MM.1S (cell line): Measurements from ENCODE around the gene CHMP6.

Experiments used
- DNase-seq: peaks from one replicate; pipeline ENCODE4 v3.0.0-alpha.2; 2015
- H2AFZ ChIP-seq: fragments of 300-600 bp; sonication (generic); 2 replicates; pipeline ENCODE4 v1.6.0; 2016; ENCODE audit warnings: antibody characterized with exemption, low read length
- H3F3A ChIP-seq: fragments of 300-600 bp; sonication (generic); 2 replicates; pipeline ENCODE4 v1.6.1; 2016; ENCODE audit warnings: mild to moderate bottlenecking, antibody characterized with exemption, low read length, moderate library complexity, mixed read lengths; ENCODE audit not compliant: insufficient read depth
- H3K27ac ChIP-seq: fragments of 300-600 bp; sonication (generic); 2 replicates; pipeline ENCODE4 v1.5.1; 2016; ENCODE audit warnings: mild to moderate bottlenecking, low read length
- H3K27me3 ChIP-seq: fragments of 300-600 bp; sonication (generic); replicated peaks from 2 replicates; pipeline ENCODE4 v1.6.0; 2016; ENCODE audit warnings: low read length; ENCODE audit not compliant: insufficient read depth
- H3K36me3 ChIP-seq: fragments of 300-600 bp; sonication (generic); replicated peaks from 2 replicates; pipeline ENCODE4 v1.6.1; 2016; ENCODE audit warnings: mild to moderate bottlenecking, low read length, mixed read lengths; ENCODE audit not compliant: insufficient read depth
- H3K4me1 ChIP-seq: fragments of 300-600 bp; sonication (generic); 2 replicates; pipeline ENCODE4 v1.6.1; 2016; ENCODE audit warnings: low read length, mixed read lengths
- H3K4me2 ChIP-seq: fragments of 300-600 bp; sonication (generic); 2 replicates; pipeline ENCODE4 v1.6.0; 2016; ENCODE audit warnings: low read depth, low read length
- H3K4me3 ChIP-seq: fragments of 300-600 bp; sonication (generic); 2 replicates; pipeline ENCODE4 v1.5.1; 2016; ENCODE audit warnings: low read length, mixed read lengths
- H3K79me2 ChIP-seq: fragments of 300-600 bp; sonication (generic); 2 replicates; pipeline ENCODE4 v1.6.1; 2016; ENCODE audit warnings: mixed run types, low read length, mixed read lengths
- H3K9ac ChIP-seq: fragments of 300-600 bp; sonication (generic); 2 replicates; pipeline ENCODE4 v1.6.1; 2016; ENCODE audit warnings: low read length, mixed read lengths
- H3K9me2 ChIP-seq: fragments of 300-600 bp; sonication (generic); replicated peaks from 2 replicates; pipeline ENCODE4 v1.6.1; 2016; ENCODE audit warnings: mild to moderate bottlenecking, low read length, mixed read lengths; ENCODE audit not compliant: insufficient read depth
- H3K9me3 ChIP-seq: fragments of 300-600 bp; sonication (generic); replicated peaks from 2 replicates; pipeline ENCODE4 v1.6.1; 2016; ENCODE audit warnings: mild to moderate bottlenecking, low read length, mixed read lengths; ENCODE audit not compliant: insufficient read depth
- H4K20me1 ChIP-seq: fragments of 300-600 bp; sonication (generic); 2 replicates; pipeline ENCODE4 v1.6.1; 2016; ENCODE audit warnings: mild to moderate bottlenecking, low read length, moderate library complexity, mixed read lengths; ENCODE audit not compliant: insufficient read depth
- EZH2 ChIP-seq: fragments of 300-600 bp; sonication (generic); optimal IDR thresholded peaks from 2 replicates; pipeline ENCODE3; 2017; ENCODE audit warnings: low read depth, mild to moderate bottlenecking, antibody characterized with exemption, low read length, mixed read lengths
- EZH2phosphoT487 ChIP-seq: fragments of 300-600 bp; sonication (generic); IDR thresholded peaks from 2 replicates; pipeline ENCODE4 v1.6.1; 2018; ENCODE audit warnings: antibody characterized with exemption, low read length
- TF ChIP-seq, protein P1 (sequence below): fragments of 300-600 bp; sonication (generic); IDR thresholded peaks from 2 replicates; pipeline ENCODE4 v1.5.1; 2016; ENCODE audit warnings: antibody characterized with exemption, low read length, mixed read lengths

Gene CHMP6

DNA sequence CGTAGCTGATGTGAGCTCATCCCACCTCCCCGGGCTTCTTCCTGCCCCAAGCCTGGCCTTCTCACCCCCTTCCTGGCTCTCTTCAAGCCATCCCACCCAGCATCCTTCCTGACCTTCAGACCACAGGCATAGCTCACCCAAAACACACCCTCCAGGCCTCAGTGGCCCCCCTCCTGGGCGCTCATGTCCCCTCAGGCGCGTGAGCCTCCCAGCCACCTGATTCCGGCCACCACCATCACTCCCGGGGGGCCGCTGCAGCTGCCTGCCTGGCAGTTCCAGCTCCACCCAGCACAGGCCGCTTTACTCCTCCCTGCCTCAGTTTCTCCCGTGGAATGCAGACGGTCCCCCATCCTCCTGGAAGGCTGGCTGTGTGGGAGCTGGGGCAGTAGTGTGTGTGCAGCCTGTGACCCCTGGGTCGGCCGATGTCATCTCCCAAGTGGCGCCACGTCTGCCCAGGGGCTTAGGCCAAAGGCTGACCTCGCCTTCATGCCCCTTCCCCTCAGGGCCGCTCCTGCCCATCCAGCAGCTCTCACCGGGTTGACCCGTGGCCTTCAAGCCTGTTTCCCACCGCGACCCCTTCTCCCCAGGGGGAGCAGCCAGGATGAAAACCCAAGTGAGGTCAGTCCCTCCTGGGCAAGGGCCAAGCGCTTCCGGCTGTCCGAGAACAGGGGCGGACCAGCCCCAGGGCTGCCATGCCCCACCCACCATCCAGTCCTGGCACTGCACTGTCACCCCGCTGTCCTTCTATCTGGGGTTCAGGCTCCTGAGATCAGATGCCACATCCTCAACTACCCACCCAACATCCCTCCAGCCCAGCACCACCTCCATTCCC, 11.9 kb upstream of the CHMP6 start:
- DNase-seq: no peak
- Histone ChIP-seq H3K27ac (no peak overlapping the region), H4K20me1 (no peaks in the 10 kb centered on the region), H3K9me2 (no peaks in the 10 kb centered on the region), H3K4me3 (no peak overlapping the region), H3K36me3 (no peaks in the 10 kb centered on the region), H3K79me2 (no peaks in the 10 kb centered on the region), H3K4me2 (no peak overlapping the region), H2AFZ (no peak overlapping the region), H3K9me3 (no peaks in the 10 kb centered on the region), H3K9ac (no peak overlapping the region), H3K27me3 (peaks cover 40% of the 10 kb centered on the region), H3K4me1 (no peaks in the 10 kb centered on the region), H3F3A (no peaks in the 10 kb centered on the region)
- TF ChIP-seq EZH2 (no peak), EZH2phosphoT487 (no peak)
- TF ChIP-seq, protein P1, sequence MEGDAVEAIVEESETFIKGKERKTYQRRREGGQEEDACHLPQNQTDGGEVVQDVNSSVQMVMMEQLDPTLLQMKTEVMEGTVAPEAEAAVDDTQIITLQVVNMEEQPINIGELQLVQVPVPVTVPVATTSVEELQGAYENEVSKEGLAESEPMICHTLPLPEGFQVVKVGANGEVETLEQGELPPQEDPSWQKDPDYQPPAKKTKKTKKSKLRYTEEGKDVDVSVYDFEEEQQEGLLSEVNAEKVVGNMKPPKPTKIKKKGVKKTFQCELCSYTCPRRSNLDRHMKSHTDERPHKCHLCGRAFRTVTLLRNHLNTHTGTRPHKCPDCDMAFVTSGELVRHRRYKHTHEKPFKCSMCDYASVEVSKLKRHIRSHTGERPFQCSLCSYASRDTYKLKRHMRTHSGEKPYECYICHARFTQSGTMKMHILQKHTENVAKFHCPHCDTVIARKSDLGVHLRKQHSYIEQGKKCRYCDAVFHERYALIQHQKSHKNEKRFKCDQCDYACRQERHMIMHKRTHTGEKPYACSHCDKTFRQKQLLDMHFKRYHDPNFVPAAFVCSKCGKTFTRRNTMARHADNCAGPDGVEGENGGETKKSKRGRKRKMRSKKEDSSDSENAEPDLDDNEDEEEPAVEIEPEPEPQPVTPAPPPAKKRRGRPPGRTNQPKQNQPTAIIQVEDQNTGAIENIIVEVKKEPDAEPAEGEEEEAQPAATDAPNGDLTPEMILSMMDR: no peak

DNA sequence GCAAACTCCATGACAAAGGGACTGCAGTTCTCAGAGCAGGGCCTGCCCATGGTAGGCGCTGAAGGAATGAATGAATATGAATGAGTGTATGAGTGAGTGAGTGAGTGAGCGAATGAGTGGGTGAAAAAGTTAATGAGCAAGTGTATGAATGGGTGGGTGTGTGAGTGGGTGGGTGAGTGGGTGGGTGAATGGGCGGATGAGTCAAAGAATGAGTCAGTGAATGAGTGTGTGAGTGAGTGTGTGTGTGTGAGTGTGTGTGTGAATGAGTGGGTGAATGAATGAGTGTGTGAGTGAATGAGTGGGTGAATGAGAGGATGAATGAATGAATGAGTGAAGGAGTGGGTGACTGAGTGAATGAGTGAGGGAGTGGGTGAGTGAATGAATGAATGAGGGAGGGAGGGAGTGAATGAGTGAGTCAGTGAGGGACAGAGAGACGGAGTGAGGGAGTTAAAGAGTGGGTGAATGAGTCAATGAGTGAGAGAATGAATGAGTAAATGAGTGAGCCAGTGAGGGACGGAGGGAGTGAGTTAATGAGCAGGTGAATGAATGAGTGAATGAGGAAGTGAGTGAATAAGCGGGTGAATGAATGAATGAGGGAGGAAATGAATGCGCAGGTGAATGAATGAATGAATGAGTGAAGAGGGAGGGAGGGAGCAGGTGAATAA, 11.1 kb upstream of the CHMP6 start:
- peak overlapping the region; percentile 47; the same call in 1 of the 2 replicates for H3K4me2 ChIP-seq
- no peak overlapping the region for H3K27ac ChIP-seq
- H4K20me1 ChIP-seq: no peaks in the 10 kb centered on the region
- H3K79me2 ChIP-seq: no peaks in the 10 kb centered on the region
- no peak for DNase-seq
- H3K9ac ChIP-seq: no peak overlapping the region
- no peaks in the 10 kb centered on the region for H3F3A ChIP-seq
- H3K36me3 ChIP-seq: no peaks in the 10 kb centered on the region
- no peak overlapping the region for H2AFZ ChIP-seq
- H3K9me2 ChIP-seq: no peaks in the 10 kb centered on the region
- no peak for TF ChIP-seq EZH2
- TF ChIP-seq, protein P1: no peak
- TF ChIP-seq EZH2phosphoT487: no peak
- no peak overlapping the region for H3K4me3 ChIP-seq
- H3K4me1 ChIP-seq: no peaks in the 10 kb centered on the region
- H3K9me3 ChIP-seq: no peaks in the 10 kb centered on the region
- peaks cover 42% of the 10 kb centered on the region for H3K27me3 ChIP-seq

DNA sequence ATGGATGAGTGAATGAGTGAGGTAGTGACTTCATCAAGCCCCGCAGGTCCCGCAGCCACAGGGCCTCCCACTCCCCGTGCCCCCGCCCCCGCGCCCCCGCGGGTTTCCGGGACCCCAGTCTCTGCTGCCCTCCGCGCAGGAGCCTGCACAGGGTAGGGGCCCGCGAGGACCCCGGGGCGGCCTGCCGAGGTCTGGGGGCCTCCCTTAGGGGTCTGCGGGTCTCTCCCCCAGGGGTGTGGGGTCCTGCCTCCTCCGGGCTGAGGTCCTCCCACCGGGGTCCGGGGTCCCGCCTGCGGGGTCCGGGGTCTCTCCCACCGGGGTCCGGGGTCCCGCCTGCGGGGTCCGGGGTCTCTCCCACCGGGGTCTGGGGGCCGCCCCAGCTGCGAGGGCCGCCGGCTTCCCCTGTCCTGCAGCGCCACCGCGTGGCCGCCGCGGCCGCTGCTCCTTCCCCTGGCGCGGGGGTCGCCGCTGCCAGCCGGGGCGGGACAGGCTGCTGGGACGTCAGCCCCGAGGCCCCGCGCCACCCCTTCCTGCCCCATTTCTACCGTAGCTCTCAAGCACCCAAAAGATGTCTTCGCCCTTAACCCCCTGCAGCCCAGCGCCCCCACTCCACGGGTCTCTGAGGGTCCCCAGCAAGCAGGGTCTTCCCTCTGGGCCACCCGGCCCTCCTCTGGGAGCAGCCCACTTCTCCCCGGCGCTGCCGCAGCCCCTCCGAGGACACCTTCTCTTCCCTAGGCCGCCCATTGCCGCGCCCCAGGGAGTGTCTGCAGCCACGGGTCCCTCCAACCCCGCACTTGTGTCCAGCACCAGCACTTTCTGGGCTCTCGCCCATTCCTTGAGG, 10.4 kb upstream of the CHMP6 start:
- TF ChIP-seq EZH2: no peak
- TF ChIP-seq EZH2phosphoT487: no peak
- TF ChIP-seq, protein P1: peak; percentile 71
- H3K27ac ChIP-seq: no peak overlapping the region
- peak overlapping the region; percentile 42; the same call in 1 of the 2 replicates for H2AFZ ChIP-seq
- peaks cover 41% of the 10 kb centered on the region for H3K27me3 ChIP-seq
- peak overlapping the region; percentile 47; the same call in 1 of the 2 replicates for H3K4me2 ChIP-seq
- no peaks in the 10 kb centered on the region for H3F3A ChIP-seq
- no peak overlapping the region for H3K9ac ChIP-seq
- H3K4me1 ChIP-seq: no peaks in the 10 kb centered on the region
- DNase-seq: no peak
- H3K36me3 ChIP-seq: no peaks in the 10 kb centered on the region
- H3K9me3 ChIP-seq: no peaks in the 10 kb centered on the region
- H4K20me1 ChIP-seq: no peaks in the 10 kb centered on the region
- no peaks in the 10 kb centered on the region for H3K9me2 ChIP-seq
- H3K4me3 ChIP-seq: 0 out of 2 replicates have a peak overlapping the region, but pooled peaks have one; percentile 25
- no peaks in the 10 kb centered on the region for H3K79me2 ChIP-seq
